NB4 (cell line): ENCODE measurements around the gene VPS35L.

ENCODE experiments used
- DNase-seq: peaks from one replicate; pipeline ENCODE4 v3.0.0; 2010; ENCODE audit warnings: low read depth
- H3K4me3 ChIP-seq: one replicate; pipeline ENCODE4 v1.5.1; 2011; ENCODE audit warnings: mild to moderate bottlenecking, low read depth, low read length, moderate library complexity
- CTCF ChIP-seq: IDR thresholded peaks from one replicate; pipeline ENCODE4 v1.5.1; 2012; ENCODE audit warnings: low read depth, low read length
- MYC ChIP-seq: IDR thresholded peaks from 2 replicates; pipeline ENCODE4 v1.6.1; 2011; ENCODE audit warnings: low read depth, low read length
- POLR2A ChIP-seq: IDR thresholded peaks from 2 replicates; pipeline ENCODE4 v1.6.1; 2011; ENCODE audit warnings: mild to moderate bottlenecking; ENCODE audit not compliant: insufficient read length; ENCODE audit errors: extremely low read depth
- TF ChIP-seq, protein P1 (sequence below): IDR thresholded peaks from 2 replicates; pipeline ENCODE4 v1.6.1; 2011; ENCODE audit warnings: low read depth, low read length

VPS35L gene

DNA sequence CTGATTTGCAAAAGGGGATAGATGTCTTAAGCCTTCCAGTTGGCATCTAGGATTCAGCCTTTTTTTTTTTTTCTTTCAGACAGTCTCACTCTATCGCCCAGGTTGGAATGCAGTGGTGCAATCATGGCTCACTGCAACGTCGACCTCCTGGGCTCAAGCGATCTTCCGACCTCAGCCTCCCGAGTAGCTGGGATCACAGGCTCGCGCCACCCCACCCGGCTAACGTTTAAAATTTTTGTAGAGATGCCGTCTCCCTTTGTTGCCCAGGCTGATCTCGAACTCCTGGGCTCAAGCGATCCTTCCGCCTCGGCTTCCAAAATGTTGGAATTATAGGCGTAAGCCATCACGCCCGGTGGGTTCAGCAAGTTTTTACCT is 32.3 kb upstream of the VPS35L start:
- no peak overlapping the region for H3K4me3 ChIP-seq
- DNase-seq, result no peak
- TF ChIP-seq, protein P1, sequence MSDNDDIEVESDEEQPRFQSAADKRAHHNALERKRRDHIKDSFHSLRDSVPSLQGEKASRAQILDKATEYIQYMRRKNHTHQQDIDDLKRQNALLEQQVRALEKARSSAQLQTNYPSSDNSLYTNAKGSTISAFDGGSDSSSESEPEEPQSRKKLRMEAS, result no peak
- no peak for TF ChIP-seq MYC

DNA sequence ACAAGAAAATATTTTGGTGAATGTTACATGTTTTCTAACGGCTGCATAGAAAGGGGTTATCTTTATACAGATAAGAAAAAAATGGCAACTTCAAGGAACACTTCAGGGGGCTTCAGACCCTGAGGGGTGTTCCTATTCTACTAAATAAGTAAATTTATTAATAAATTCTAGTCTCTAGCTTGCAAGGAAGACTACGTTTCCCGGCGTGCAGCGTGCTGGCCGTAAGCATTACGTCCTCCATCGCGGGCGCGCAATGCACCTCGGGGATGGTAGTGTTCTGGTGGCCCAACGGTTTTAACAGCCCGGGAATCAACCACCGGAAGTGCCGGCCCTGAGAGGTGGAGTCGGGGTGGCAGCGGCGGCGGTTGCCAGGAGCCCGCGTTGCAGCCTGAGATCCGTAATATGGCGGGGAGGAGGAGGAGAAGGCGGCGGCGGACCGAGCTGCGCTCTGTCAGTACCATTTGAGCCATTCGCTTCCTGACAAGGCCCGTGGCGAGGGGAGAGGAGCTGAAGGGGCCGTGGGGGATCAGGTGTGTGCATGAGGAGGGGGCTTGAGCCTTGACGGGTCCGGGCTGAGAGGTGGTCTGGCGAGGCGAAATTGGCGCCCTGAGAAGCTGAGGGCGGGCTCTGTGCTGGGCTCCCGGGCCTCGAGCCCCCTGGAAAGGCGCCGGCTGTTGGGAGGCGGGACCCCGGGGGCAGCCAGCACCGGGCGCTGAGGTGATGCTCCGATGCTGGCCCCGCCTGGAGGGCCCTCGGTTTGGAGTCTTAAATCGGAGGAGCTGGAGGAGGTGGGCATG is 31.7 kb upstream of the VPS35L start, which contains the start of gene CCP110:
CCP110 (plus strand) TSS at position 384 of the 797 bp plus-strand sequence. CDS start 3,940 bp downstream, outside the sequence.
- H3K4me3 ChIP-seq, result peak within 1 kb of the TSS; percentile 95
- TF ChIP-seq, protein P1, result no peak; the same call in 1 of the 2 replicates
- peak; percentile 72 for TF ChIP-seq POLR2A
- TF ChIP-seq MYC, result peak; percentile 71
- no peak for TF ChIP-seq CTCF
- peak; percentile 96 for DNase-seq

DNA sequence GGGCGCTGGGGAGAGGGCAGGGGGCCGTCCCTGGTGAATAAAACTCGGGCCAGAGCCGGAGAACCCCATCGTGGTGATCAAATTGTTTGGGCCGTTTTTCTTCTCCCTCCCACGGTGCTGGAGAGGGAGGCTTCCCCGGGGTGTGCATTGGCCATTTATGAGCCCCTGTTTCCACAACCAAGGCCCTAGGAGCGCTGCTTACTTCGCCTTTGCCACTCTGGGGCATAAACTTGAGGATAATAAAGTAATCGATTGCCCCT is 31.2 kb upstream of the VPS35L start:
- TF ChIP-seq, protein P1, result no peak
- no peak for TF ChIP-seq CTCF
- no peak for TF ChIP-seq MYC
- no peak for TF ChIP-seq POLR2A
- H3K4me3 ChIP-seq, result peak overlapping the region; percentile 95
- no peak for DNase-seq

- H3K4me3 ChIP-seq, result peak overlapping the region; percentile 95
- DNase-seq, result peak; percentile 56
- TF ChIP-seq, protein P1, result no peak
- no peak for TF ChIP-seq CTCF
- TF ChIP-seq POLR2A, result no peak
- TF ChIP-seq MYC, result no peak
These were observed 30.7 kb upstream of the VPS35L start for GRCh38 chr16:19524616-19525384.

- H3K4me3 ChIP-seq, result peak overlapping the region; percentile 95
- TF ChIP-seq CTCF (no peak), MYC (no peak), POLR2A (no peak)
- TF ChIP-seq, protein P1, result no peak
These were observed 30.1 kb upstream of the VPS35L start for GRCh38 chr16:19525385-19525723.

GRCh38 chr16:19527161-19527560 is 28.3 kb upstream of the VPS35L start:
- H3K4me3 ChIP-seq, result no peak overlapping the region
- no peak for TF ChIP-seq MYC
- DNase-seq, result no peak

More at GRCh38 chr16:19525385-19525723, 30.1 kb upstream of the VPS35L start:
- no peak for DNase-seq
